Esophagus (tissue), 2 donors: Measurements from ENCODE around the gene TRMT11. TPM values are rescaled to one million over a fixed set of nuclear protein-coding genes. Genes with fewer than 3 reads are reported as not detected.

ENCODE experiments used
- H3K27ac ChIP-seq, 2 donors: one replicate each; pipeline ENCODE4 v1.5.1; 2013; ENCODE audit warnings: low read depth in 2 of 2, mild to moderate bottlenecking in 2 of 2, inconsistent platforms in 1 of 2, low read length in 1 of 2, moderate library complexity in 1 of 2
- H3K27me3 ChIP-seq, 2 donors: one replicate each; pipeline ENCODE4 v1.6.1; 2013; ENCODE audit warnings: low read length in 2 of 2, control low read depth in 1 of 2, mild to moderate bottlenecking in 1 of 2; ENCODE audit not compliant: insufficient read depth in 2 of 2, control insufficient read depth in 1 of 2
- H3K36me3 ChIP-seq, 2 donors: one replicate each; pipeline ENCODE4 v1.6.1; 2013; ENCODE audit warnings: low read length in 1 of 2; ENCODE audit not compliant: control insufficient read depth in 2 of 2, insufficient read depth in 2 of 2
- H3K4me1 ChIP-seq, 2 donors: one replicate each; pipeline ENCODE4 v1.6.1; 2013; ENCODE audit warnings: low read length in 1 of 2; ENCODE audit not compliant: control insufficient read depth in 2 of 2, insufficient read depth in 2 of 2
- H3K4me3 ChIP-seq, 2 donors: one replicate each; pipeline ENCODE4 v1.5.1; 2013; ENCODE audit warnings: low read length in 2 of 2, mild to moderate bottlenecking in 2 of 2, low read depth in 1 of 2, moderate library complexity in 1 of 2
- H3K9me3 ChIP-seq, 2 donors: one replicate each; pipeline ENCODE4 v1.6.1; 2013; ENCODE audit warnings: mild to moderate bottlenecking in 2 of 2, low read depth in 1 of 2, low read length in 1 of 2, moderate library complexity in 1 of 2; ENCODE audit not compliant: control insufficient read depth in 2 of 2, insufficient read depth in 1 of 2
- WGBS, 2 donors: extraction: QIAGEN DNeasy Blood & Tissue Kit; methylation state at CpG; one replicate each; pipeline ENCODE4 v1.1.7; 2013; 5-methylcytosine and 5-hydroxymethylcytosine counted together
- polyA plus RNA-seq, 2 donors: library from polyadenylated mRNA; stranded (reverse); fragments of 200-250 nt; gene quantifications; one replicate each; pipeline ENCODE4 v1.2.3, GENCODE V29; 2013
- donor health status: healthy with polysubstance abuse.
- donor health status: Bipolar disorder and iron deficiency.

The TRMT11 gene
- polyA plus RNA-seq, 2 donors, result 6.7 to 10.3 TPM

- Histone ChIP-seq H3K4me3 (no peak overlapping the region), H3K9me3 (no peaks in the 10 kb centered on the region), H3K27me3 (no peaks in the 10 kb centered on the region), H3K36me3 (no peaks in the 10 kb centered on the region), H3K27ac (no peak overlapping the region), H3K4me1 (no peaks in the 10 kb centered on the region)
- WGBS, 2 donors, result 82 to 83% methylated on average over 6 of the region's 6 CpGs
Observed at GRCh38 chr6:126063512-126064146, 77.3 kb downstream of the TRMT11 start.

GRCh38 chr6:126064257-126064747 lies 78.0 kb downstream of the TRMT11 start:
- Histone ChIP-seq H3K27ac (no peak overlapping the region), H3K36me3 (no peaks in the 10 kb centered on the region), H3K4me3 (no peak overlapping the region), H3K9me3 (no peaks in the 10 kb centered on the region), H3K4me1 (no peaks in the 10 kb centered on the region), H3K27me3 (no peaks in the 10 kb centered on the region)
- WGBS, 2 donors, result 61 to 62% methylated on average over 4 of the region's 4 CpGs

GRCh38 chr6:126064748-126065401 lies 78.5 kb downstream of the TRMT11 start:
- Histone ChIP-seq H3K27me3 (no peaks in the 10 kb centered on the region), H3K36me3 (no peaks in the 10 kb centered on the region), H3K27ac (no peak overlapping the region), H3K4me3 (no peak overlapping the region), H3K9me3 (no peaks in the 10 kb centered on the region), H3K4me1 (no peaks in the 10 kb centered on the region)
- WGBS, 2 donors, result 69 to 78% methylated on average over 7 of the region's 7 CpGs

GRCh38 chr6:126066053-126067048 lies 80.0 kb downstream of the TRMT11 start:
- Histone ChIP-seq H3K4me1 (no peaks in the 10 kb centered on the region), H3K27me3 (no peaks in the 10 kb centered on the region), H3K36me3 (no peaks in the 10 kb centered on the region), H3K9me3 (no peaks in the 10 kb centered on the region), H3K27ac (no peak overlapping the region), H3K4me3 (no peak overlapping the region)
- 93 to 94% methylated on average over 12 of the region's 12 CpGs for WGBS, 2 donors

GRCh38 chr6:126067073-126067472 lies 80.7 kb downstream of the TRMT11 start:
- no peaks in the 10 kb centered on the region for H3K27me3 ChIP-seq
- H3K36me3 ChIP-seq, result no peaks in the 10 kb centered on the region
- H3K4me1 ChIP-seq, result no peaks in the 10 kb centered on the region
- no peak overlapping the region for H3K27ac ChIP-seq
- H3K9me3 ChIP-seq, result no peaks in the 10 kb centered on the region
- no peak overlapping the region for H3K4me3 ChIP-seq
- WGBS, 2 donors, result 93 to 96% methylated on average over 3 of the region's 3 CpGs

- Histone ChIP-seq H3K27ac (no peak overlapping the region), H3K4me1 (no peaks in the 10 kb centered on the region), H3K27me3 (no peaks in the 10 kb centered on the region), H3K9me3 (no peaks in the 10 kb centered on the region), H3K36me3 (no peaks in the 10 kb centered on the region), H3K4me3 (no peak overlapping the region)
- WGBS, 2 donors, result 83 to 87% methylated on average over 6 of the region's 6 CpGs
Observed at GRCh38 chr6:126069449-126069848, 83.1 kb downstream of the TRMT11 start.

GRCh38 chr6:126071000-126071647 lies 84.8 kb downstream of the TRMT11 start:
- H3K36me3 ChIP-seq, result no peaks in the 10 kb centered on the region
- H3K4me1 ChIP-seq, result no peaks in the 10 kb centered on the region
- H3K27ac ChIP-seq, result peak overlapping the region in 1 of 2 donors; percentile 8
- 81 to 87% methylated on average over 7 of the region's 7 CpGs for WGBS, 2 donors
- H3K4me3 ChIP-seq, result no peak overlapping the region
- no peaks in the 10 kb centered on the region for H3K27me3 ChIP-seq
- H3K9me3 ChIP-seq, result no peaks in the 10 kb centered on the region

GRCh38 chr6:126072172-126072571 lies 85.8 kb downstream of the TRMT11 start:
- 89 to 93% methylated on average over 3 of the region's 3 CpGs for WGBS, 2 donors
- Histone ChIP-seq H3K27ac (no peak overlapping the region), H3K4me3 (no peak overlapping the region), H3K4me1 (no peaks in the 10 kb centered on the region), H3K27me3 (no peaks in the 10 kb centered on the region), H3K9me3 (no peaks in the 10 kb centered on the region), H3K36me3 (no peaks in the 10 kb centered on the region)

GRCh38 chr6:126072834-126073233 lies 86.5 kb downstream of the TRMT11 start:
- Histone ChIP-seq H3K4me3 (no peak overlapping the region), H3K27ac (no peak overlapping the region), H3K36me3 (no peaks in the 10 kb centered on the region), H3K27me3 (no peaks in the 10 kb centered on the region), H3K4me1 (no peaks in the 10 kb centered on the region), H3K9me3 (no peaks in the 10 kb centered on the region)
- WGBS, 2 donors, result 94 to 96% methylated on average over 2 of the region's 2 CpGs
